ENCODE results near the gene SLC1A6.

Gene SLC1A6

GRCh38 chr19:14941189-14941588, 38.5 kb downstream of the SLC1A6 start, which contains the start of gene OR7C2:
TSS of gene OR7C2 (plus strand) at chr19:14941489. CDS start at chr19:14941489, 0 bp downstream.
- TF ChIP-seq CTCF (IDR thresholded peaks at IDR 0.05; ENCODE audit: extremely low read depth, missing control alignments) = no peak
- DNase-seq (ENCODE audit: low spot score) = no peak

- DNase-seq (ENCODE audit: low spot score) = no peak
These were observed 39.4 kb downstream of the SLC1A6 start for GRCh38 chr19:14940266-14940665.

GRCh38 chr19:14933506-14933905, 46.2 kb downstream of the SLC1A6 start:
- DNase-seq (ENCODE audit: low spot score) = no peak
- no peak for TF ChIP-seq CTCF (IDR thresholded peaks at IDR 0.05; ENCODE audit: extremely low read depth, missing control alignments)

More at GRCh38 chr19:14940266-14940665, 39.4 kb downstream of the SLC1A6 start:
- TF ChIP-seq CTCF (IDR thresholded peaks at IDR 0.05; ENCODE audit: extremely low read depth, missing control alignments) = no peak

- peak; percentile 15 for DNase-seq (ENCODE audit: low spot score)
- TF ChIP-seq CTCF (IDR thresholded peaks at IDR 0.05; ENCODE audit: extremely low read depth, missing control alignments) = no peak
These were observed 62.8 kb downstream of the SLC1A6 start for GRCh38 chr19:14916848-14917247.

GRCh38 chr19:14915116-14915515, 64.5 kb downstream of the SLC1A6 start:
- TF ChIP-seq CTCF (IDR thresholded peaks at IDR 0.05; ENCODE audit: extremely low read depth, missing control alignments) = no peak
- no peak for DNase-seq (ENCODE audit: low spot score)

GRCh38 chr19:14906711-14907110, 73.0 kb downstream of the SLC1A6 start:
- no peak for TF ChIP-seq CTCF (IDR thresholded peaks at IDR 0.05; ENCODE audit: extremely low read depth, missing control alignments)
- no peak for DNase-seq (ENCODE audit: low spot score)

- no peak for DNase-seq (ENCODE audit: low spot score)
- no peak for TF ChIP-seq CTCF (IDR thresholded peaks at IDR 0.05; ENCODE audit: extremely low read depth, missing control alignments)
These were observed 77.9 kb downstream of the SLC1A6 start for GRCh38 chr19:14901675-14902260.

Measured in GM20000 (cell line).